Activated CD8-positive, alpha-beta memory T cell treated with anti-CD3 and anti-CD28 coated beads for 36 hours (primary cell): ENCODE data around the gene APC2. TPM values are rescaled to one million over a fixed set of nuclear protein-coding genes. Genes with fewer than 3 reads are reported as not detected.

Experiments
- CTCF ChIA-PET: fragments of 350-600 bp; sonication (Branson Sonifier 250); formaldehyde crosslinking; loops from one replicate; lab custom pipeline; 2021; ENCODE audit warnings: antibody characterized with exemption; lab: Charles Lee
- POLR2A ChIA-PET: fragments of 350-600 bp; sonication (Branson Sonifier 250); formaldehyde crosslinking; loops from one replicate; lab custom pipeline; 2021; ENCODE audit warnings: antibody characterized with exemption; lab: Charles Lee
- total RNA-seq, 2 experiments: library from RNA; stranded (reverse); gene quantifications; one replicate each; pipeline ENCODE4 v1.2.3, GENCODE V29; 2021

The APC2 gene
- total RNA-seq, 2 experiments from 2014 or later: 0.06 to 0.13 TPM

DNA sequence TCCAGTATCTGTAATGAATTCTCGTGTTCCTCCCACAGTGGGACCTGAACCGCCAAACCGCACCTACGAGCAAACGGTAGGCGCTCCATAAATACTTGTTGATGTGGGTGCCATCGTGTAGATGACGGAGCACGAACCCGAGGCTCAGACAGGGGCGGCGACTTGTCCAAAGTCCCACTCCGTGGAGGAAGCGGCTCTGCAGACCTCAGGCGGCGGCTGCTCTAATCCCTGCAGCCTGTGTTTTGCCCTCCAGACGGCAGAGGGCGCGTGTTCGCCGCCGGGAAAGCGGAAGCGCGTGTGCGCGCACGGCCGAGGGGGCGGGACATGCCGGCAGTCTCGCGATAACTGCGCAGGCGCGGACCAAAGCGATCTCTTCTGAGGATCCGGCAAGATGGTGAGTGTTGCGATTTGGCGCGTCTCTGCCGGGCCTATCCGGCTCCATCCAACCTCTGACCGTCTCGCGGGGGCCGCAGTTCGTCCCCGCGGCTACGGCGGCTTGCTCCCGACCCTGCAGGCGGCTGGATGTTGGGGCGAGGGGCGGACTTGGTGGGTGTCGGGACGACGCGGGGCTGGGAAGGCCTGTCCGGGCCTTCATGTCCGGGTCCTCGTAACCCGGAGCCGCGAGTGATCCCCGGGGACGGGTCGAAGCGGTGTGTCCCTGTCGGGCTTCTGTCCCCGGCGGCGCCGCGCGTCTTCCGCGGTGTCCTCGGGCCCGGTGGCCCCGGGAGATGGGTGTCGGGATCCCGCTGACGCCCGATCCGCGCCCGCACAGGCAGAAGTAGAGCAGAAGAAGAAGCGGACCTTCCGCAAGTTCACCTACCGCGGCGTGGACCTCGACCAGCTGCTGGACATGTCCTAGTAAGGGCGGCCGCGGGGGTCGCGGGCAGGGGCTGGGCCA lies 11.6 kb upstream of the APC2 start, which contains the start of gene RPS15:
TSS of gene RPS15 (plus strand) at position 362 of the 898 bp plus-strand sequence. CDS start at position 392, 30 bp downstream.
- CTCF ChIA-PET: no interaction called here
- POLR2A ChIA-PET: interaction anchor here (0.9 to 1.3 kb wide), 3 partner anchors 28 to 34 kb away, joined by 3 to 4 read pairs (median 3); no protein-coding TSS in a partner anchor

DNA sequence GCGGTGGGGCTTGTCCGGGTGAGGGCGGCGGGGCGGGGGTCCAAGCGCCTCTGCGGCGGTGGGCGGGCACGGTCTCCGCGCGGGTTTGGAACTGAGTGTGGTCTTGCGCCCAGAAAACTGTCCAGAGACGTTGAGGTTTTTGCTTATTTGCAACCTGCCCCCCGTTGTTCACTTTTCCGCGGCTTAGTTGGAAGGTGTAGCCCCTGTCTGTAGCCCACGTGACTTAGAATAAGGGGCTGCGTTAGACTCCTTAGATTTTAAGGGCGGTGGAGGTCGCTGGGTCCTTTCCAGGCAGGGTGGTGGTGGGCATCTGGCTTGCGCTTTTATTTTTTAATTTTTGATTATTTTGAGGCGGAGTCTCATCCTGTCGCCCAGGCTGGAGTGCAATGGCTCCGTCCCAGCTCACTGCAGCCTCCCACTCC lies 11.0 kb upstream of the APC2 start:
- CTCF ChIA-PET: interaction anchor here (0.6 kb wide), 1 partner anchor 502 kb away, joined by 4 read pairs; no protein-coding TSS in a partner anchor

DNA sequence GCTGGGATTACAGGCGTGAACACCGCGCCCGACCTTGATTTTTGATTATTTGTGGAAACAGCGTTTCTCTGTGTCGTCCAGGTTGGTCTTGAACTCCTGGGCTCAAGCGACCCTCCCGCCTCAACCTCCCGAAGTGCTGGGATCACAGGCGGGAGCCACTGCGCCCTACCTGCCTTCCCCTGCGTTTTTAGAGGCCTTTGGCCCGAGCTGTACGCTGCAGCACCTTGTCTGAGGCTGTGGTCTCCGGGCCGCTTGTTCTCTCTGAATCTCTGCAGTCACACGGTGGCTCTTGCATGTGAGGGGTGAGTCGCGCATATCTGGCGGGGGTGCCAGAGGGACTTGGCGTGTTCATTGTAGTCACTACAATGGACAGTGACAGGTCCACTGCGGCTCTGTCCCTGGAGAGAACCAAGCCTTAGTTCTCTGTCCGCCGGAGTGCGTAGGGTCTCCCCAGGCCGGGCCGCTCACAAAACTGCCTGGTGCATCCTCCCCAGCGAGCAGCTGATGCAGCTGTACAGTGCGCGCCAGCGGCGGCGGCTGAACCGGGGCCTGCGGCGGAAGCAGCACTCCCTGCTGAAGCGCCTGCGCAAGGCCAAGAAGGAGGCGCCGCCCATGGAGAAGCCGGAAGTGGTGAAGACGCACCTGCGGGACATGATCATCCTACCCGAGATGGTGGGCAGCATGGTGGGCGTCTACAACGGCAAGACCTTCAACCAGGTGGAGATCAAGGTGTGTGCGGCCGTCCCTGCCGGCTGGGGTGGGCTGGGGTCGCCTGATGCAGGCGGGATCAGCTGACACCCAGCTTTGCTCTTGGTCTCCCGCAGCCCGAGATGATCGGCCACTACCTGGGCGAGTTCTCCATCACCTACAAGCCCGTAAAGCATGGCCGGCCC lies 10.2 kb upstream of the APC2 start:
- CTCF ChIA-PET: interaction anchor here (0.6 kb wide), 1 partner anchor 502 kb away, joined by 4 read pairs; no protein-coding TSS in a partner anchor

More for the DNA sequence above, 11.0 kb upstream of the APC2 start:
- POLR2A ChIA-PET: interaction anchor here (0.9 to 1.3 kb wide), 2 partner anchors 27 to 33 kb away, joined by 3 to 4 read pairs; no protein-coding TSS in a partner anchor

DNA sequence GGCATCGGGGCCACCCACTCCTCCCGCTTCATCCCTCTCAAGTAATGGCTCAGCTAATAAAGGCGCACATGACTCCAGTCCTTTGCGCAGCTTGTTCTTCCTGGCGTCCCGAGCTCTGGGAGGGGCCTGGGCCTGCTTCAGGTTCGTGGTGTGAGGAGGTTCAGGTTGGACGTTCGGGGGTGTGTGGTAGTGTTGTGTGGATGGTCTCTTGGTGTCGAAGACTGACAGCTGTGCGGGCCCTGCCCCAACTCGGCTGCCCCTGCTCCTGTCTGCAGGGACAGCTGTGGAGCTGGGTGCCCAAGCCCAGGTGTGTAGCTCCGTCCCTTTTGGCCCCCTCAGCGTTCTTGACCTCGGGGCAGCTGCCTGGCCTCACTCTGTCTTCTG lies 9.5 kb upstream of the APC2 start:
- POLR2A ChIA-PET: no interaction called here
- CTCF ChIA-PET: no interaction called here

More for the DNA sequence above, 10.2 kb upstream of the APC2 start:
- POLR2A ChIA-PET: interaction anchor here (0.9 to 1.3 kb wide), 2 partner anchors 26 to 32 kb away, joined by 3 to 4 read pairs; no protein-coding TSS in a partner anchor

DNA sequence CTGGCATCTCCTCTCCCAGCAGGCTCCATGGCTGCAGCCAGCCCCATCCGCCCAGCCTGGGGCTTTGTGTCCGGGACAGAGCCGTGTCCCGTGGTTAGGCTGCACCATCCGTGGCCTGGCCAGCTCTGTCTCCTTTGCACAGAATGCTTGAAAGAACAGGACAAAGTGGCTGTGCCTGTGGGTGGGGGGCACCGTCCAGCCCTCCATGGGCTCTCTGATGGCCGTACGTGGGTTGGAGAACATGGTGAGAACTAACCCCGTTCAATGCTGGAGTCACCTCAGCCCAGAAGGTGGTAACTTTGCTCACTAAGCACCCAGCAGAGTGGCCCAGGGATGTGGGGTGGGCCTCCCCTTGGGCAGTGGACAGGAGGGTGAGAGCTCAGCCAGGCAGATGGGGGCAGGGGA lies 8.9 kb upstream of the APC2 start:
- CTCF ChIA-PET: interaction anchor here (0.6 to 1.1 kb wide), 2 partner anchors 35 to 195 kb away, joined by 3 read pairs; no protein-coding TSS in a partner anchor
- POLR2A ChIA-PET: no interaction called here

DNA sequence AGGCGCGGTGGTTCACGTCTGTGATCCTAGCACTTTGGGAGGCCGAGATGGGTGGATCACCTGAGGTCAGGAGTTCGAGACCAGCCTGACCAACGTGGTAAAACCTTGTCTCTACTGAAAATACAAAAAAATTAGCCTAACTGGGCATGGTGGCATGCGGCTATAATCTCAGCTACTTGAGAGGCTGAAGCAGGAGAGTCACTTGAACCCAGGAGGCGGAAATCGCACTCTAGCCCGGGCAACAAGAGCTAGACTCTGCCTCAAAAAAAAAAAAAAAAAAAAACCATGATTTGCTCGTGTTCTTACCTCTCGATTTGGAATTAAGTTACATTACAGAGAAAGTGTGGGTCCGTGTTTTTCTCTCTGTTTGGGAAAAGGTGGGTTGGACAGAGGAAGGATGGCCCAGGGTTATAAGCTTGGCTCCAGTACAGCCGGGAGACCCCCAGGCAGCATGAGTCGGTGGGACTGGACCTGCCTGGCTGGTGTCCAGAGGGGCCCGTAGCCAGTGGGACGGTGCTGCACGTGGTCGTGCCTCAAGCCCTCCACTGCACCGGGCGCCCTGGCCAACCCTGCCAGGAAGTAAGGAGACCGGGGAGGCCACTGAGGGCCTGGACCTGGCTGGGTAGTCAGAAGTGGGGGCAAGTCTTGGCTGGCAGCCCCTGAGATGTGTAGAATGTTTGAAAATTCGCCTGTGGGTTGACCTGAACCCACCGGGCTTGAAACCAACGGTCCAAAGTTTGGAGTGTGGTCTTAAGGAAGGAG lies 8.1 kb upstream of the APC2 start:
- CTCF ChIA-PET: interaction anchor here (0.6 to 1.1 kb wide), 4 partner anchors 27 to 419 kb away, joined by 3 to 4 read pairs (median 3); no protein-coding TSS in a partner anchor
- POLR2A ChIA-PET: interaction anchor here (0.6 to 0.7 kb wide), 2 partner anchors 14 to 24 kb away, joined by 3 to 7 read pairs; no protein-coding TSS in a partner anchor

DNA sequence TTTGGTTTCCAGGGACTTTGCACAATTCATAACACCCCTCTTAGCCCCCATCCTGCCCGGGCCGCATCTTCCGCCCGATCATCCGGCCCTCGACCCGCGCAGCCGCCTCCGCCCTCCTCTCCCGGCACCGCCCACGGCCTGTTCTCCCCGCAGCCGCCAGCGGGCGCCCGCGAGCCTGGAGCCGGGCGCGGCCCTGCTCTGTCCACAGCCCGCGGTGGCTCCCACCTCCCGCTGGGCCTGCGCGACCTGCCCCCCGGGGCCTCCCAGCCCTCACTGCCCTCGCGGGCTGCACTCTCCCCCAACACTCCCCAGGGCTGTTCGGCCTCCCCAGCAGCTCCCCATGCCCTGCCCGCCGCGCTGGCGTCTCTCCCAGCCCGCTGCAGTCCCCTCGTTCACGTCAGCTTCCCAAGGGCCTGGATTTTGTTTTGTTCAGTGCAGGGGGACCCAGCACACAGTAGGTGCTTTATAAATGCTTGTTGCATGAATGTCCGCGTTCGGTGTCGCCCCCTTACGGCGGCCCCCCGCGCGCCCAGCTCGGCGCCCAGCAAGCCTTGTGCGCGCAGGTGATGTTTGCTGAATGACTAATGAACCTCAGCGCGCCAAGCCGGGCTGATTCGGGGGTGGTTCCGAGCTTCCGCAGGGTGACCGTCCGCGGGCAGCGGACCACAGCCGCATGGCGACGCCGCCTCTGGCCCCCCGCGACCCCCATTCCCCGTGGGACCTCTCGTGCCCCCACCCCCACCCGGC lies 4.6 kb upstream of the APC2 start:
- ChIA-PET POLR2A (no interaction called here), CTCF (interaction anchor here (0.6 to 2.2 kb wide), 15 partner anchors 10 to 201 kb away, joined by 3 to 9 read pairs (median 3); partner anchors contain the start of gene C19orf25)

DNA sequence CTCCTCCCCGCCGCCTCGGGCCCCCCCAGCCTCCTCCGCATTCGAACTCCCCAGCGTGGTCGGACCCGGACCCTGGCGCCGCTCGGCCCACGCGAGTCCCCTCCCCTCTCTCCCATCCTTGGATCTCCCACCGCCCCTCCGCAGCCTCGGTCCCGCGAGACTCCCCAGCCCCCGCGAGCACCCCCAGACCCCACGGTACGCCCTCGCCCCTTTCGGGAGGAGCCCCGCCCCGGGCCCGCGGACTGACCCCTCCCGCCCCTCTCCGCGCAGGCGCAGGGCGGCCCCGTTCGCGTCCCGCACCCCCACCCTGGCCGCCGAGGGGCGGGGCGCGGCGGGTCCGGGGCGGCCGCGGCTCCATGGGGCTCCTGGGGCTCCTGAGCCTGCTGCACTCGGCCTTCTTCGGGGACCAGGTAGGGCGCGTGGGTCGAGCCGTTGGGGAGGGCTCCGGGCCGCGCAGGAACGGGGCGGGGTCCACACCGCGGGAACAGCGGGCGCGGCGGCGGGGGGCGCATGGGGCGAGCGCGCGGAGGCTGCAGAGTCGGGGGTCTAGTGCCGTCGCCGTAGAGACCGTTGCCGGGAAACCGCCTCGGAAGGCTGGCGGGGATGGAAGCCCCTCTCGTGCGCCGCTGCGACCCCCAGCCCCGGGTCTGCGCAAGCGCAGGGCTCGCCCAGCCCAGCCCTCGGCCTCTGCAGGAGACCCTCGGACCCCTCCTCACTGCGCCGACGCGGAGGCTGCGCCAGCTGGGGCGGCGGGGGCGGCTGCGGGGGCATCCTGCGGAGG lies 3.8 kb upstream of the APC2 start:
- ChIA-PET CTCF (interaction anchor here (0.9 to 2.2 kb wide), 8 partner anchors 9 to 202 kb away, joined by 3 to 9 read pairs (median 3); no protein-coding TSS in a partner anchor), POLR2A (interaction anchor here (0.5 kb wide), 1 partner anchor 16 kb away, joined by 3 read pairs; no protein-coding TSS in a partner anchor)

DNA sequence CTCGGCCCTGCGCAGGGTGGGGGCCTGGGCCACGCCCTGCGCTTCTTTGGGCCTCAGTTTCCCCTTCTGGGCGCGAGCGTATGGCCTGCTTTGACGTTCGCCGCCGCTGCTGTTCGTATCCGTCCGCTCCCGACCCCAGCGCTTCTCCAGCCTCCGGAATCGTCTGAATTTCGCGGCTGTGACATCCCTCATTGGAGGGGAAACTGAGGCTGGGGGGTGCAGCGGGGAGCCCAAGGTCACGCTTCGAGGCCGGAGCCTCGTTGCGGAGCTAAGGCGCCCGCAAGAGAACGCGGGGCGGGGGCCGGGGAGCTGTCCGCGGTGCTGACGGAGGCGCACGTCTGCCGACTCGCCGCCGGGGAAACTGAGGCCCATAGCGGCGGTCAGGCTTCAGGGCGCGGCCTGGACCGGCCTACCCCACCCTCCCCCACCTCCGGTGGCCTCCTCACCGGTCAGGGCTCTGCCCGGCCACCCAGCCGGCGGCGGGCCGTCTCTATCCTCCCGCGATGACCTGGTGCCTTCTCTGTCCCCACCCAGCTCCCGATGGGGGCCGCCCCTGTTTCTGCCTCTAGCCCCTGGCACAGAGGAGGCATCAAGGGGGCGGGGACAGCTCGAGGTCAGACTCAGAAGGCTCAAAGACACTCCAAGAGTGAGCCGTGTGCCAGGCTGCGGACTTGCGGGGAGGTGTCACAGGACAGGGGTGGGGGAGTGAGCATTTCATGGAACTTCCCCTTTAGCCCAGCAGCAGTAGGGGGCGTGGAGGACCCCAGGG lies 3.0 kb upstream of the APC2 start:
- ChIA-PET POLR2A (interaction anchor here (0.5 kb wide), 1 partner anchor 15 kb away, joined by 3 read pairs; no protein-coding TSS in a partner anchor), CTCF (interaction anchor here (1.0 kb wide), 1 partner anchor 11 kb away, joined by 3 read pairs; no protein-coding TSS in a partner anchor)

DNA sequence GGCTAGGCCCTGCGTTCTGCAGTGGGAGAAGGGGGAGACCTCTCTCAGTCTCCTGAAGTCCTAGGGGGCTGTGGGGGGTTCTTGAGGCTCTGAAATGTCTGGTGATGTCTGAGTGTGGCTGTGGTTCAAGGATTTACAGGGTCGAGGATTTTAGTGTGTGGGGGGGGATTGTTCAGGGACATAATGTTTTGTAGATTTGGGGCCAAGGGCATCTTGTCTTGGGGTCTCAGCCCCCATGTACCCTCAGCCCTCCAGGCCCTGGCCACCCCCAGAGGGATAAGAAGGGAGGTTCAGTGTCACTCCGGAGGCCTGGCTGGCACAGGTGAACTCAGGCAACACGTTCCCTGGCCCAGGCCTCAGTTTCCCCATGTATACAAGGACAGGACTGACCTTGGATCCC lies 2.4 kb upstream of the APC2 start:
- POLR2A ChIA-PET: no interaction called here
- CTCF ChIA-PET: interaction anchor here (0.6 to 0.9 kb wide), 2 partner anchors 22 to 24 kb away, joined by 3 to 5 read pairs; no protein-coding TSS in a partner anchor

DNA sequence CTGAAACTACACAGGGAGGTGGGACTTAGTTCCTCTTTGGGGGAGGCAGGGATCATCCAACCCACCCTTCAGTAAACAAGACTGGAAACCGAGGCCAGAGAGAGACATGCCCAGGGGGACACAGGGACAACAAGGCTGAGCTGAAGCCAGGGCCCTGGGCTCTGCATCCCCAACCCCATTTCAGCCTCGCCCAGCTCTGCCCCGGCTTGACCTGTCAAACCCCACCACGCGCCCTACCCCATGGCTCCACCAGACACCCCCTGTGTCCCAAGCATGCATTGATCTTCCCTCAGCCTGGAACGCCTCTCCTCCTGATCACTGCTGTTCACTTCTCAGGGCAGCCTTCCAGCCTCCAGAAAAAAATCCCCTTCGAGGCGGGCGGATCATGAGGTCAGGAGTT lies 2.0 kb upstream of the APC2 start:
- ChIA-PET CTCF (interaction anchor here (0.6 to 0.9 kb wide), 3 partner anchors 22 to 69 kb away, joined by 3 to 5 read pairs (median 3); no protein-coding TSS in a partner anchor), POLR2A (no interaction called here)

DNA sequence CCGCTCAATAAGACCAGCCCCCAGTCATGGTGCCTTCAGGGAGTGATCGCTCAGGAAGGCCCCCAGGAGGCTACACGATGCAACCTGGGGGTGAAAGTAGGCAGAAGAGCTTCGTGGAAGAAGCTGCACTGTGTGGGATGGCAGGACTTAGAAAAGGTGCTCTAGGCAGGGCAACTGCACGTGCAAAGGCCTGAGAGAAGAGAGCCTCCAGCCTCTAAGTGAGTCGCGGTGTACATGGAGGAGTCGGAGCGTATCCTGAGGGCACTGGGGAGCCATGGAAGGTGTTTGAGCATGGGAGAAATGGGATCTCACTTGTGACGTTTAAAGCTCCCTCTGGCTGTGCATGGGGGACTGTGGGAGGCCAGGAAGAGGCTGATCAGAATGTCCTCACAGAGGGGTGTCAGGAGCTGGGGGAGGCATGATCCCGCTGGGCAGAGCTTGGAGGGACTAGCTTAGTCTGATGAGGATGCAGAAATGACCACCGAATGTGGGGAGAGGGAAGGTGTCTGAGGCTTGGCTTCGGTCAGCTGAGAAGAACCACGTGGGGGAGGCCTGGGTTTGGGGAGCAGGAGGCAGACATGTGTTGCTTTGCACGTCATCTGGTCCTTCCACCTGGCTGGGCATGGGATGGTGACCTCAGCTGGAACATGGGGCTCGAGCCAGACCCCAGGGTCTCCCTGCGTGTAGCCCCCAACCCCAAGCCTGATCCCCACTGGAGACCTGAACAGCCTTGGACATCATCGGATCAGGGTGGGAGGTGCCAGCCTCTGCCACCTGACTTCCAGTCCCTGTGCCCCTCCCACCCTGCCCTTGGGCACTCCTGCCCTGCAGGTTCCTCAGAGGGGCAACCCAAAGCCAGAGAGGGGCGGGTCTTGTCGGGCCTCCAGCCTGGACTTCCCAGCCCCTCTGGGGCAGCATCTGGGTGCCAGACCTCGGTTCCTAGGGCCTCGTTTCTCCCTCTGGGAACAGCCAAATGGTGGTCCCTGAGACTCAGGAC lies 1.1 kb downstream of the APC2 start:
- CTCF ChIA-PET: no interaction called here
- POLR2A ChIA-PET: no interaction called here

DNA sequence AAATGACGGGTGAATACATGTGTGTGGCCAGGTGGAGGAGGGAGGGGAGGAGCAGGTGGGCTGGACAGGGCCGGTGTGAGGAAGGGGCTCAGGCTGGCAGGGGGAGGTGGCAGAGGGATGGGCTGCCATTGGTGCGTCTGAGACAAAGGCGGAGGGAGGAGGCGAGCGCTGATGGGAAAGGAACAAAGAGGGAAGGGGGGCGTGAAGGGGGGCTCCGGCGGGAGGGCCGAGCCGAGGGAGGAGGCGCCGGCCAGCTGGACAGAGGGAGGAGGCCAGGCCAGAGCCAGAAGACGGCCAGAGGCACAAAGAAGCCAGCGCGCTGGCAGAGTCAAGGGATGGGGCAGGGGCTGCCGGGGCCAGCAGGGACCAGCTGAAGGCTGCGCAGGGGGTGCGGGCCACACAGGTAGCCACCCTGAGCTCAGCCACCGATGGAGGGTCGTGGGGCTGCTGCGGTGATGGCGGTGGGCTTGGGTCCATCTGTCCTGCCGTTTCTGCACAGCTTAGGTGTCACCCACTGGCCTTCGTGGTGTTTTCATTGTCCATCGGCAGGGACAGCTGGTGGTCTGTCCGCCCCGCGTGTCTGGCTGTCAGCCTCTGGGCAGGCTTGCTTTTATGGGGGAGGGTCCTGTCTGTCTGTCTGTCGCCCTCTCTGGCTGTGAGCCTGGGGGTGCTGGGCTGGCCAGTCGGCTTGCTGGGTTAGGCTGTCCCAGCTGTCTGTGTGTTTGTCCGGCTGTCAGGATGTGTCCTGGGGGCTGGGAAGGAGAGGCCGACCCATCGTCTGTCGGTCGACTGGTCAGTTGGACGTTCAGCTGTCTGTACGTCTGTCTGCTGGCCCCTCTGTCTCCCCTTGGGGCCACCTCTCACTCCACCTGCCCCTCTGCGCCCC lies 2.2 kb downstream of the APC2 start:
- CTCF ChIA-PET: no interaction called here

More for the DNA sequence above, 2.2 kb downstream of the APC2 start:
- POLR2A ChIA-PET: no interaction called here
